Measurements from ENCODE around the gene POLRMT. TPM values are rescaled to one million over a fixed set of nuclear protein-coding genes. Genes with fewer than 3 reads are reported as not detected.
A peak's percentile ranks its signal among the peaks of the same experiment; 100 is the strongest.

The POLRMT gene
- total and polyA plus RNA-seq, 3 experiments from 2014 or later = 58.8 to 77.3 (median 75.2) TPM

- H3K4me3 ChIP-seq (ENCODE audit: low read length) = no peak overlapping the region
- Mint-ChIP-seq H3K4me1 (no peaks in the 10 kb centered on the region), H3K27ac (no peak overlapping the region), H3K36me3 (no peaks in the 10 kb centered on the region), H3K4me3 (no peak overlapping the region), H3K27me3 (peaks cover 3 to 9% of the 10 kb centered on the region in 2 donors), H3K9me3 (peaks cover 0 to 4% (median 0%) of the 10 kb centered on the region in 5 donors)
- H3K27ac ChIP-seq (ENCODE audit: low read depth, low read length) = no peak overlapping the region
- CTCF ChIA-PET = interaction anchor here (1.1 kb wide), 1 partner anchor 87 kb away, joined by 4 read pairs; no protein-coding TSS in a partner anchor
- H3K27me3 ChIP-seq (ENCODE audit: insufficient read depth, low read length, poor library complexity, severe bottlenecking) = no peaks in the 10 kb centered on the region
- DNase-seq = no peak
- no peaks in the 10 kb centered on the region for H3K36me3 ChIP-seq (ENCODE audit: insufficient read depth, low read length)
- POLR2A ChIA-PET = no interaction called here
- H3K9me3 ChIP-seq (ENCODE audit: low read length) = no peaks in the 10 kb centered on the region
- H3K4me1 ChIP-seq (ENCODE audit: insufficient read depth, low read length) = no peaks in the 10 kb centered on the region
These were observed 35.7 kb downstream of the POLRMT start for GRCh38 chr19:597406-598315.

GRCh38 chr19:596263-596655 lies 37.1 kb downstream of the POLRMT start:
- no peak for DNase-seq
- POLR2A ChIA-PET = no interaction called here
- Histone ChIP-seq H3K36me3 (ENCODE audit: insufficient read depth, low read length) (no peaks in the 10 kb centered on the region), H3K9me3 (ENCODE audit: low read length) (no peaks in the 10 kb centered on the region), H3K4me3 (ENCODE audit: low read length) (no peak overlapping the region), H3K27ac (ENCODE audit: low read depth, low read length) (no peak overlapping the region), H3K27me3 (ENCODE audit: insufficient read depth, low read length, poor library complexity, severe bottlenecking) (peaks cover 2% of the 10 kb centered on the region), H3K4me1 (ENCODE audit: insufficient read depth, low read length) (no peaks in the 10 kb centered on the region)
- Mint-ChIP-seq H3K27ac (no peak overlapping the region), H3K36me3 (no peaks in the 10 kb centered on the region), H3K27me3 (peaks cover 4 to 15% of the 10 kb centered on the region in 2 donors), H3K4me3 (no peak overlapping the region), H3K9me3 (no peaks in the 10 kb centered on the region), H3K4me1 (peaks cover 0 to 2% (median 0%) of the 10 kb centered on the region in 3 donors)
- CTCF ChIA-PET = interaction anchor here (1.3 kb wide), 1 partner anchor 12 kb away, joined by 4 read pairs; no protein-coding TSS in a partner anchor

GRCh38 chr19:595326-596262 lies 37.7 kb downstream of the POLRMT start:
- Mint-ChIP-seq H3K4me3 (no peak overlapping the region), H3K9me3 (no peaks in the 10 kb centered on the region), H3K27me3 (peaks cover 6 to 17% of the 10 kb centered on the region in 2 donors), H3K27ac (no peak overlapping the region), H3K36me3 (no peaks in the 10 kb centered on the region), H3K4me1 (peaks cover 0 to 4% (median 0%) of the 10 kb centered on the region in 3 donors)
- H3K27me3 ChIP-seq (ENCODE audit: insufficient read depth, low read length, poor library complexity, severe bottlenecking) = peaks cover 8% of the 10 kb centered on the region
- no peak overlapping the region for H3K4me3 ChIP-seq (ENCODE audit: low read length)
- no peaks in the 10 kb centered on the region for H3K4me1 ChIP-seq (ENCODE audit: insufficient read depth, low read length)
- no peak overlapping the region for H3K27ac ChIP-seq (ENCODE audit: low read depth, low read length)
- no peaks in the 10 kb centered on the region for H3K9me3 ChIP-seq (ENCODE audit: low read length)
- POLR2A ChIA-PET = no interaction called here
- CTCF ChIA-PET = interaction anchor here (1.3 kb wide), 1 partner anchor 11 kb away, joined by 4 read pairs; no protein-coding TSS in a partner anchor
- no peak for DNase-seq
- H3K36me3 ChIP-seq (ENCODE audit: insufficient read depth, low read length) = no peaks in the 10 kb centered on the region

GRCh38 chr19:594265-594870 lies 39.0 kb downstream of the POLRMT start:
- POLR2A ChIA-PET = no interaction called here
- Histone ChIP-seq H3K36me3 (ENCODE audit: insufficient read depth, low read length) (no peaks in the 10 kb centered on the region), H3K4me3 (ENCODE audit: low read length) (no peak overlapping the region), H3K27ac (ENCODE audit: low read depth, low read length) (no peak overlapping the region), H3K27me3 (ENCODE audit: insufficient read depth, low read length, poor library complexity, severe bottlenecking) (peaks cover 8% of the 10 kb centered on the region), H3K4me1 (ENCODE audit: insufficient read depth, low read length) (peaks cover under 1% of the 10 kb centered on the region), H3K9me3 (ENCODE audit: low read length) (no peaks in the 10 kb centered on the region)
- DNase-seq = no peak
- CTCF ChIA-PET = interaction anchor here (1.2 kb wide), 1 partner anchor 84 kb away, joined by 3 read pairs; no protein-coding TSS in a partner anchor
- Mint-ChIP-seq H3K9me3 (no peaks in the 10 kb centered on the region), H3K27ac (no peak overlapping the region), H3K27me3 (peaks cover 6 to 17% of the 10 kb centered on the region in 2 donors), H3K4me1 (peaks cover 0 to 4% (median 0%) of the 10 kb centered on the region in 3 donors), H3K4me3 (no peak overlapping the region), H3K36me3 (no peaks in the 10 kb centered on the region)

GRCh38 chr19:593505-593904 lies 39.8 kb downstream of the POLRMT start:
- DNase-seq = no peak
- H3K4me1 ChIP-seq (ENCODE audit: insufficient read depth, low read length) = peaks cover 10% of the 10 kb centered on the region
- H3K4me3 ChIP-seq (ENCODE audit: low read length) = no peak overlapping the region
- Mint-ChIP-seq H3K27me3 (peaks cover 6 to 20% of the 10 kb centered on the region in 2 donors), H3K4me3 (peak overlapping the region in 1 of 7 donors; percentile 35), H3K36me3 (no peaks in the 10 kb centered on the region), H3K4me1 (peaks cover 0 to 11% (median 2%) of the 10 kb centered on the region in 3 donors), H3K27ac (no peak overlapping the region), H3K9me3 (no peaks in the 10 kb centered on the region)
- ChIA-PET CTCF (interaction anchor here (1.2 kb wide), 1 partner anchor 83 kb away, joined by 3 read pairs; no protein-coding TSS in a partner anchor), POLR2A (no interaction called here)
- no peaks in the 10 kb centered on the region for H3K36me3 ChIP-seq (ENCODE audit: insufficient read depth, low read length)
- H3K9me3 ChIP-seq (ENCODE audit: low read length) = no peaks in the 10 kb centered on the region
- no peak overlapping the region for H3K27ac ChIP-seq (ENCODE audit: low read depth, low read length)
- peaks cover 16% of the 10 kb centered on the region for H3K27me3 ChIP-seq (ENCODE audit: insufficient read depth, low read length, poor library complexity, severe bottlenecking)

GRCh38 chr19:593055-593454 lies 40.3 kb downstream of the POLRMT start:
- no peak overlapping the region for H3K4me3 ChIP-seq (ENCODE audit: low read length)
- no peak overlapping the region for H3K27ac ChIP-seq (ENCODE audit: low read depth, low read length)
- H3K27me3 ChIP-seq (ENCODE audit: insufficient read depth, low read length, poor library complexity, severe bottlenecking) = peaks cover 18% of the 10 kb centered on the region
- H3K27ac Mint-ChIP-seq = no peak overlapping the region
- no peaks in the 10 kb centered on the region for H3K9me3 ChIP-seq (ENCODE audit: low read length)
- ChIA-PET CTCF (no interaction called here), POLR2A (no interaction called here)
- peaks cover 9 to 23% of the 10 kb centered on the region in 2 donors for H3K27me3 Mint-ChIP-seq
- peak overlapping the region in 2 of 7 donors; percentile 35 to 36 for H3K4me3 Mint-ChIP-seq
- no peaks in the 10 kb centered on the region for H3K36me3 ChIP-seq (ENCODE audit: insufficient read depth, low read length)
- no peak for DNase-seq
- peaks cover 1 to 14% (median 4%) of the 10 kb centered on the region in 3 donors for H3K4me1 Mint-ChIP-seq
- peaks cover 14% of the 10 kb centered on the region for H3K4me1 ChIP-seq (ENCODE audit: insufficient read depth, low read length)
- no peaks in the 10 kb centered on the region for H3K36me3 Mint-ChIP-seq
- no peaks in the 10 kb centered on the region for H3K9me3 Mint-ChIP-seq

- H3K27me3 ChIP-seq (ENCODE audit: insufficient read depth, low read length, poor library complexity, severe bottlenecking) = peaks cover 18% of the 10 kb centered on the region
- H3K4me1 ChIP-seq (ENCODE audit: insufficient read depth, low read length) = peaks cover 16% of the 10 kb centered on the region
- no peak for DNase-seq
- Mint-ChIP-seq H3K36me3 (no peaks in the 10 kb centered on the region), H3K4me1 (peaks cover 4 to 17% (median 5%) of the 10 kb centered on the region in 3 donors), H3K9me3 (no peaks in the 10 kb centered on the region), H3K27me3 (peaks cover 10 to 25% of the 10 kb centered on the region in 2 donors), H3K4me3 (no peak overlapping the region), H3K27ac (no peak overlapping the region)
- no peak overlapping the region for H3K4me3 ChIP-seq (ENCODE audit: low read length)
- H3K27ac ChIP-seq (ENCODE audit: low read depth, low read length) = no peak overlapping the region
- ChIA-PET CTCF (no interaction called here), POLR2A (no interaction called here)
- H3K36me3 ChIP-seq (ENCODE audit: insufficient read depth, low read length) = no peaks in the 10 kb centered on the region
- no peaks in the 10 kb centered on the region for H3K9me3 ChIP-seq (ENCODE audit: low read length)
These were observed 41.2 kb downstream of the POLRMT start for GRCh38 chr19:592101-592500.

Data from CD8-positive, alpha-beta memory T cell (primary cell).